ENCODE data around the gene SNRPB. TPM values are rescaled to one million over a fixed set of nuclear protein-coding genes. Genes with fewer than 3 reads are reported as not detected.

SNRPB gene
- total RNA-seq (2016; rRNA removed; fragmentation: Illumina TruSeq; extraction: Trizol) = 778 and 844 TPM in 2 replicates
- 240 and 247 TPM in 2 replicates for total RNA-seq (2016; cell fraction: cytosol; rRNA removed; fragmentation: Illumina TruSeq; extraction: Trizol; ENCODE audit: low read depth)
- 807 and 874 TPM in 2 replicates for total RNA-seq (2016; cell fraction: insoluble cytoplasmic fraction; rRNA removed; fragmentation: Illumina TruSeq; extraction: Trizol)
- 271 and 293 TPM in 2 replicates for total RNA-seq (2016; cell fraction: membrane; rRNA removed; fragmentation: Illumina TruSeq; extraction: Trizol)
- total RNA-seq (2016; cell fraction: nucleus; rRNA removed; fragmentation: Illumina TruSeq; extraction: Trizol) = 288 and 319 TPM in 2 replicates
- polyA plus RNA-seq (2011; rRNA removed) = 473 and 489 TPM in 2 replicates
- 454 and 565 TPM in 2 replicates for polyA plus RNA-seq (2011; cell fraction: cytosol; rRNA removed)
- 241 and 254 TPM in 2 replicates for polyA plus RNA-seq (2011; cell fraction: nucleus; rRNA removed)
- 287 and 337 TPM in 2 replicates for polyA plus RNA-seq (2012)
- polyA plus RNA-seq (2016; cell fraction: cytosol; fragmentation: Illumina TruSeq; extraction: Trizol; ENCODE audit: low read depth) = 214 and 218 TPM in 2 replicates
- 583 and 611 TPM in 2 replicates for polyA plus RNA-seq (2016; cell fraction: insoluble cytoplasmic fraction; fragmentation: Illumina TruSeq; extraction: Trizol; ENCODE audit: low read depth)
- polyA plus RNA-seq (2016; cell fraction: membrane; fragmentation: Illumina TruSeq; extraction: Trizol; ENCODE audit: low read depth) = 190 and 196 TPM in 2 replicates
- 401 and 413 TPM in 2 replicates for polyA plus RNA-seq (2016; cell fraction: nucleus; fragmentation: Illumina TruSeq; extraction: Trizol; ENCODE audit: insufficient read depth, low read depth)
- 137 and 221 TPM in 2 replicates for polyA minus RNA-seq (2011; rRNA and poly(A)+ RNA removed; ENCODE audit: low replicate concordance)
- 125 and 146 TPM in 2 replicates for polyA minus RNA-seq (2011; cell fraction: cytosol; rRNA and poly(A)+ RNA removed)
- 61.2 and 82.5 TPM in 2 replicates for polyA minus RNA-seq (2011; cell fraction: nucleus; rRNA and poly(A)+ RNA removed)
- Bru-seq, nascent RNA = percentile 99 among the genes with signal in this experiment
- percentile 99 among the genes with signal in this experiment for BruChase-seq, experiment 1, labeled RNA remaining after a 6-hour chase
- BruChase-seq, experiment 2, labeled RNA remaining after a 2-hour chase = percentile 98 among the genes with signal in this experiment
- long read RNA-seq, experiment 1, transcript SNRPB-201 (7 exons, 1,154 nt) = major isoform, 532 of 974 reads
- long read RNA-seq, experiment 1, transcript SNRPB-202 (7 exons, 1,008 nt) = minor isoform, 382 of 974 reads
- long read RNA-seq, experiment 1, partial matches to known transcripts = 54 of 974 reads
- long read RNA-seq, experiment 1, other reads (novel, unspliced or antisense) = 6 of 974 reads
- long read RNA-seq, experiment 2, transcript SNRPB-202 (7 exons, 1,008 nt) = minor isoform, 727 of 1,805 reads
- long read RNA-seq, experiment 2, transcript SNRPB-203 (8 exons, 985 nt) = minor isoform, 5 of 1,805 reads
- long read RNA-seq, experiment 2, transcript SNRPB-201 (7 exons, 1,154 nt) = major isoform, 829 of 1,805 reads
- long read RNA-seq, experiment 2, partial matches to known transcripts = 200 of 1,805 reads
- long read RNA-seq, experiment 2, other reads (novel, unspliced or antisense) = 44 of 1,805 reads

DNA sequence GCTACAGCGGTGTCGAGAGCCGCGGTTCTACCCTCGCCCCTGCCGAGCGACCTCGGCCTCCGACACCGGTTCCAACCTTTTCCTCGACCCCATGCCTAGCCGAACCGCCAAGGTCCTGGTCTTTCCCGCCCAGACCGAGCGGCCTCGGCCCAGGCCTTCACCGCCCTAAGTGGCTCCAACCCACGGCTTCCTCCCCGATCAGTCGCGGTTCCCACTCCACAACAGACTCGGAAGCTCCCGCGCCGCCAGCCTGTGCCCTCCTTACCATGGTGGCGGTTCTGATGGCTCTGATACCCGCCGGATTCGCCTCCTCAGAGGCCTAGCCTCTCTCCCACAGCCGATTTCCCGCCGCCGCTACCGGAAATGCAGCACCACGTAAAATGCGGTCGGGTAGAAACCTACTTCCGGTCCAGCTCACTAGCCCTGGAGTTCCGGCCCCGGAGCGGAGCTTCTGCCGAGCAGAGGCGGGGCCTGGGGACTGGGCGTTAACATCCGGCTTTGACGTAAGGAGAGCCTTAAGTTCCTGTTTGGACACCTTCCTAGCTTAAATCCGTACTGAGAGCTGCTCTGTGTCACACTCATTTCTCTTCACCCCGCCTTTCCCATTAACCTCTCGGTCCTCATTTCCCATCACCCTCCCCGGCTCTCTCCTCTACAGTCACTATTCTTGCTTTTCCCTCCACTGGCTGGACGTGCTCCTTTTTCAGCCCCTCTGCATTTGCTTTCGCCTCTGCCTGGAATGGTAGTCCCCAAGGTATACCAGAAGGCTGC, at the start of gene SNRPB:
Gene SNRPB (minus strand): TSS at position 367 of the 771 bp plus-strand sequence. CDS start 99 bp downstream, at position 268.
- Histone ChIP-seq H3K27me3 (ENCODE audit: control insufficient read depth in 1 of 2, insufficient read depth in 2 of 2, low read length in 2 of 2) (no peaks in the 10 kb centered on the region; a peak in 1 of 5 replicates), H3K36me3 (replicated peaks in 1 of 2; ENCODE audit: control insufficient read depth in 1 of 2, insufficient read depth in 2 of 2, low read length in 2 of 2) (peaks cover 20 to 28% of the 10 kb centered on the region in 2 experiments), H3K9me3 (ENCODE audit: low read length) (no peaks in the 10 kb centered on the region), H3K4me2 (ENCODE audit: low read depth, low read length) (peak within 1 kb of the TSS; percentile 95), H3K4me3 (replicated peaks in 1 of 3; ENCODE audit: insufficient read depth in 1 of 3, low read depth in 2 of 3, low read length in 3 of 3) (peak within 1 kb of the TSS; percentile 89 to 93 (median 90)), H3K79me2 (ENCODE audit: insufficient read depth, low read length) (peaks cover 50% of the 10 kb centered on the region), H3K9ac (ENCODE audit: insufficient read depth, low read depth, low read length) (peak within 1 kb of the TSS; percentile 93), H3K27ac (ENCODE audit: extremely low read length, insufficient read depth, low read length) (peak within 1 kb of the TSS; percentile 89), H2AFZ (ENCODE audit: low read length) (peak within 1 kb of the TSS; percentile 59), H3K4me1 (ENCODE audit: insufficient read depth, low read length) (peaks cover 52% of the 10 kb centered on the region), H4K20me1 (ENCODE audit: insufficient read depth, low read length) (peaks cover 44% of the 10 kb centered on the region)
- peak; percentile 99 for DNase-seq (ENCODE audit: low spot score)
- CTCF ChIA-PET (ENCODE audit: low intra/inter-chr PET ratio, low total read pairs) = no interaction called here
- intact Hi-C loops (cut with micrococcal nuclease; ENCODE audit: unreplicated experiment) = loop anchor here (1.0 to 2.0 kb wide), 2 partner anchors 16 to 38 kb away; partner anchors contain the start of gene ZNF343
- POLR2A ChIA-PET = interaction anchor here (0.7 to 3.4 kb wide), 30 partner anchors 9 to 1825 kb away, joined by 3 to 34 read pairs (median 6); partner anchors contain the start of genes FKBP1A, IDH3B, NOP56 and PSMF1
- peak; percentile 99 for FAIRE-seq
- in situ Hi-C loops (cut with HindIII; ENCODE audit: extremely low pct_ligation_motif_present, low pct_unique_long_range_greater_than_20kb) = no loop called here
- peak; percentile 98 for ATAC-seq
- no TSS peak for BruUV-seq (replicated peaks)
- 1% methylated on average over 53 of the region's 53 CpGs for WGBS (ENCODE audit: low lambda C conversion rate)
- TF ChIP-seq, protein P1, sequence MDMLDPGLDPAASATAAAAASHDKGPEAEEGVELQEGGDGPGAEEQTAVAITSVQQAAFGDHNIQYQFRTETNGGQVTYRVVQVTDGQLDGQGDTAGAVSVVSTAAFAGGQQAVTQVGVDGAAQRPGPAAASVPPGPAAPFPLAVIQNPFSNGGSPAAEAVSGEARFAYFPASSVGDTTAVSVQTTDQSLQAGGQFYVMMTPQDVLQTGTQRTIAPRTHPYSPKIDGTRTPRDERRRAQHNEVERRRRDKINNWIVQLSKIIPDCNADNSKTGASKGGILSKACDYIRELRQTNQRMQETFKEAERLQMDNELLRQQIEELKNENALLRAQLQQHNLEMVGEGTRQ (IDR thresholded peaks at IDR 0.05; ENCODE audit: low read depth, low read length) = no peak
- TF ChIP-seq, protein P1 (CRISPR knock-in tag; IDR thresholded peaks at IDR 0.05; ENCODE audit: borderline replicate concordance) = 0 out of 2 replicates have a peak, but pooled peaks have one; percentile 61
- TF ChIP-seq, protein P2, sequence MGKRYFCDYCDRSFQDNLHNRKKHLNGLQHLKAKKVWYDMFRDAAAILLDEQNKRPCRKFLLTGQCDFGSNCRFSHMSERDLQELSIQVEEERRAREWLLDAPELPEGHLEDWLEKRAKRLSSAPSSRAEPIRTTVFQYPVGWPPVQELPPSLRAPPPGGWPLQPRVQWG (CRISPR knock-in tag; IDR thresholded peaks at IDR 0.05; ENCODE audit: borderline replicate concordance, low read depth) = no peak; the same call in 1 of the 2 replicates
- peak; percentile 19; the same call in 1 of the 2 replicates for TF ChIP-seq SETDB1 (CRISPR knock-in tag; IDR thresholded peaks at IDR 0.05; ENCODE audit: borderline replicate concordance)
- TF ChIP-seq, protein P3, sequence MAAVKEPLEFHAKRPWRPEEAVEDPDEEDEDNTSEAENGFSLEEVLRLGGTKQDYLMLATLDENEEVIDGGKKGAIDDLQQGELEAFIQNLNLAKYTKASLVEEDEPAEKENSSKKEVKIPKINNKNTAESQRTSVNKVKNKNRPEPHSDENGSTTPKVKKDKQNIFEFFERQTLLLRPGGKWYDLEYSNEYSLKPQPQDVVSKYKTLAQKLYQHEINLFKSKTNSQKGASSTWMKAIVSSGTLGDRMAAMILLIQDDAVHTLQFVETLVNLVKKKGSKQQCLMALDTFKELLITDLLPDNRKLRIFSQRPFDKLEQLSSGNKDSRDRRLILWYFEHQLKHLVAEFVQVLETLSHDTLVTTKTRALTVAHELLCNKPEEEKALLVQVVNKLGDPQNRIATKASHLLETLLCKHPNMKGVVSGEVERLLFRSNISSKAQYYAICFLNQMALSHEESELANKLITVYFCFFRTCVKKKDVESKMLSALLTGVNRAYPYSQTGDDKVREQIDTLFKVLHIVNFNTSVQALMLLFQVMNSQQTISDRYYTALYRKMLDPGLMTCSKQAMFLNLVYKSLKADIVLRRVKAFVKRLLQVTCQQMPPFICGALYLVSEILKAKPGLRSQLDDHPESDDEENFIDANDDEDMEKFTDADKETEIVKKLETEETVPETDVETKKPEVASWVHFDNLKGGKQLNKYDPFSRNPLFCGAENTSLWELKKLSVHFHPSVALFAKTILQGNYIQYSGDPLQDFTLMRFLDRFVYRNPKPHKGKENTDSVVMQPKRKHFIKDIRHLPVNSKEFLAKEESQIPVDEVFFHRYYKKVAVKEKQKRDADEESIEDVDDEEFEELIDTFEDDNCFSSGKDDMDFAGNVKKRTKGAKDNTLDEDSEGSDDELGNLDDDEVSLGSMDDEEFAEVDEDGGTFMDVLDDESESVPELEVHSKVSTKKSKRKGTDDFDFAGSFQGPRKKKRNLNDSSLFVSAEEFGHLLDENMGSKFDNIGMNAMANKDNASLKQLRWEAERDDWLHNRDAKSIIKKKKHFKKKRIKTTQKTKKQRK (IDR thresholded peaks at IDR 0.05; ENCODE audit: low read length) = no peak
- peak; percentile 87 for TF ChIP-seq ZBTB21 (CRISPR knock-in tag; IDR thresholded peaks at IDR 0.05)
- no peak for TF ChIP-seq SMARCE1 (IDR thresholded peaks at IDR 0.05; ENCODE audit: borderline replicate concordance)
- TF ChIP-seq ZNF12 (CRISPR knock-in tag; IDR thresholded peaks at IDR 0.05) = peak; percentile 86; the same call in 1 of the 2 replicates
